Uterus (tissue), 2 donors: ENCODE measurements around the gene TNRC18.

Experiments
- POLR2A ChIP-seq, 2 donors: fragments of 450-650 bp; IDR thresholded peaks; one replicate each; pipeline ENCODE4 v1.6.1; 2016; ENCODE audit warnings: antibody characterized with exemption in 2 of 2, mild to moderate bottlenecking in 1 of 2, moderate library complexity in 1 of 2
- TF ChIP-seq, protein P1 (sequence below), 4 experiments: fragments of 200-600 bp in 2 of 4; fragments of 450-650 bp in 2 of 4; sonication (generic) in 2 of 4; IDR thresholded peaks; one replicate each; pipeline ENCODE4 v1.5.1; 2016 to 2019; ENCODE audit warnings: antibody characterized with exemption in 4 of 4, mild to moderate bottlenecking in 2 of 4, moderate library complexity in 1 of 4

- TF ChIP-seq, protein P1, sequence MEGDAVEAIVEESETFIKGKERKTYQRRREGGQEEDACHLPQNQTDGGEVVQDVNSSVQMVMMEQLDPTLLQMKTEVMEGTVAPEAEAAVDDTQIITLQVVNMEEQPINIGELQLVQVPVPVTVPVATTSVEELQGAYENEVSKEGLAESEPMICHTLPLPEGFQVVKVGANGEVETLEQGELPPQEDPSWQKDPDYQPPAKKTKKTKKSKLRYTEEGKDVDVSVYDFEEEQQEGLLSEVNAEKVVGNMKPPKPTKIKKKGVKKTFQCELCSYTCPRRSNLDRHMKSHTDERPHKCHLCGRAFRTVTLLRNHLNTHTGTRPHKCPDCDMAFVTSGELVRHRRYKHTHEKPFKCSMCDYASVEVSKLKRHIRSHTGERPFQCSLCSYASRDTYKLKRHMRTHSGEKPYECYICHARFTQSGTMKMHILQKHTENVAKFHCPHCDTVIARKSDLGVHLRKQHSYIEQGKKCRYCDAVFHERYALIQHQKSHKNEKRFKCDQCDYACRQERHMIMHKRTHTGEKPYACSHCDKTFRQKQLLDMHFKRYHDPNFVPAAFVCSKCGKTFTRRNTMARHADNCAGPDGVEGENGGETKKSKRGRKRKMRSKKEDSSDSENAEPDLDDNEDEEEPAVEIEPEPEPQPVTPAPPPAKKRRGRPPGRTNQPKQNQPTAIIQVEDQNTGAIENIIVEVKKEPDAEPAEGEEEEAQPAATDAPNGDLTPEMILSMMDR (IDR thresholded peaks at IDR 0.05), result no peak
- no peak for TF ChIP-seq POLR2A (IDR thresholded peaks at IDR 0.05)
Observed at GRCh38 chr7:5343884-5344283, 79.8 kb downstream of the TNRC18 start.
